GM12801 (cell line): Measurements from ENCODE around the gene LTC4S.

Experiments used
- CTCF ChIP-seq: IDR thresholded peaks from one replicate; pipeline ENCODE4 v1.5.1; 2011; ENCODE audit warnings: control low read depth; ENCODE audit not compliant: insufficient read length; ENCODE audit errors: extremely low read depth

The LTC4S gene

GRCh38 chr5:179766021-179766725, 27.6 kb upstream of the LTC4S start:
- no peak for TF ChIP-seq CTCF

- no peak for TF ChIP-seq CTCF
These were observed 26.9 kb upstream of the LTC4S start for GRCh38 chr5:179766726-179767455.

DNA sequence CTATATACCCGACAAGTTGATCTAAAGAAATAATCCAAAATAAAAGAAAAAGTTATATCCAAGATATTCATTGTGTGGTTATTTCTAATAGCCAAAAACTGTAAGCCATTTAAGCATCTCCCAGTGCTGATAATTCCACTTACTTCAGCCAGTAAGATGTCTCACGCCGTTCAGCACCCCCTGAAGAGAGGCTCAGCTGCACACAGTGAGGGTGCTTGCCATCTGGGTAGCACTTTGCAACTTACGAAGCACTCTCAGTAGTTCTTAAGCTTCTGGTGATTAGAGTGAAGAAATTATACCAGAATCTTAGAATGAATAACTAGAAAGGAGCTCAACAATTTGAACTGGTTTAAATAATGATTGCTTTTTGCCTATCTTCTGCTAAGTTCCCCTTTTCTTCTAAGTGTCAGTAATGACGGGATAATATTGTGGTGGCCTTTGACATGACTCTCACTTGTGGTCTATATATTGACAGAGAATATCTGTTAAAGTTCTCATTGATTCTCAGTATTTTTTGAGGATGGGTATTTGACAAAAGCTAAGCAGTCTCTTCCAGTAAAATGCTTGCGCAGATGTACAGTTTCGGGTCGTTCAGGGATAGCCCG, 26.2 kb upstream of the LTC4S start:
- TF ChIP-seq CTCF, result no peak

GRCh38 chr5:179768326-179769085, 25.3 kb upstream of the LTC4S start:
- no peak for TF ChIP-seq CTCF

DNA sequence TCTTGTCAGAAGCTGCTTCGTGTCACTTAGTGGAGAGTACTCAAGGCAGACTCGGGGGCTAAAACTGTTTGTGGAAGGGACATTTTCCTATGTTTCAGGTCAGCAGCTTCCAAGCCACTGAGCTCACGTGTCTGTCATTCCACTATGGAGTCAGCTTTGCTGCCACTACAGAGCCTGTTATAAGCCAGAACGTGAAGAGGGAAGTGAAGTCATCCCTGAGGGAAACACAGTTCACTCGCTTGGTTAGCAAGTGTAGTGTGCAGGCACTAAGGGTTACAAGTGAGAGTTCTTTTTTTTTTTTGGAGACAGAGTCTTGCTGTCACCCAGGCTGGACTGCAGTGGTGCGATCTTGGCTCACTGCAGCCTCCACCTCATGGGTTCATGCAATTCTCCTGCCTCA, 24.5 kb upstream of the LTC4S start:
- no peak for TF ChIP-seq CTCF

DNA sequence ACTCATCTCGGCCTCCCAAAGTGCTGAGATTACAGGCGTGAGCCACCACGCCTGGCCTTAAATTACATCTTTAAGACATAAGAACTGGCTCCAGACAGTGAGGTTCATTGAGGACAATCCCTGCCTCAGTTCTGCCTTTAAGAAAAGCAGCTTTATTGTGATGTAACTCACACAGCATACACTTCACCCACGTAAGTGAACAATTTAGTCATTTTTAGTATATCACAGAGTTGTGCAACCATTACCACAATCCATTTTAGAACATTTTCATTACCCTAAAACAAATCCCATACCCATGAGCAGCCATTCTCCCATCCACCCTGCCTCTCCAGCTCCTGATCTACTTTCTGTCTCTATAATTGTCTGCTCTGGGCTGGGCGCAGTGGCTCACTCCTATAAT, 24.0 kb upstream of the LTC4S start:
- no peak for TF ChIP-seq CTCF

GRCh38 chr5:179771311-179771895, 22.4 kb upstream of the LTC4S start:
- TF ChIP-seq CTCF, result no peak
